GM23338 (cell line): ENCODE results near the gene SYK. TPM values are rescaled to one million over a fixed set of nuclear protein-coding genes. Genes with fewer than 3 reads are reported as not detected.

Experiments used
- ATAC-seq: fragments of 200-7000 bp; cut with Tn5 transposase; 3 replicates; pipeline ENCODE4 v1.9.1; 2020
- DNase-seq: peaks from one replicate; pipeline ENCODE4 v3.0.0-alpha.2; 2015; ENCODE audit warnings: low spot score
- H2AFZ ChIP-seq: fragments of 200-600 bp; sonication (generic); 2 replicates; pipeline ENCODE4 v1.8.0; 2016; ENCODE audit warnings: antibody characterized with exemption, mild to moderate bottlenecking, moderate library complexity
- H3F3A ChIP-seq: fragments of 200-600 bp; sonication (generic); replicated peaks from 2 replicates; pipeline ENCODE4 v1.8.0; 2017; ENCODE audit warnings: antibody characterized with exemption, mixed run types, low read depth
- H3K27ac ChIP-seq: fragments of 200-600 bp; sonication (generic); 2 replicates; pipeline ENCODE4 v1.6.1; 2016; ENCODE audit warnings: low read depth
- H3K27me3 ChIP-seq: fragments of 200-600 bp; sonication (generic); 2 replicates; pipeline ENCODE4 v1.8.0; 2016; ENCODE audit warnings: mild to moderate bottlenecking, mixed run types, moderate library complexity; ENCODE audit not compliant: insufficient read depth
- H3K36me3 ChIP-seq: fragments of 200-600 bp; sonication (generic); 2 replicates; pipeline ENCODE4 v1.8.0; 2016; ENCODE audit warnings: mild to moderate bottlenecking; ENCODE audit not compliant: insufficient read depth
- H3K4me1 ChIP-seq: fragments of 200-600 bp; sonication (generic); 2 replicates; pipeline ENCODE4 v1.8.0; 2016; ENCODE audit warnings: mild to moderate bottlenecking, moderate library complexity; ENCODE audit not compliant: insufficient read depth
- H3K4me2 ChIP-seq: fragments of 200-600 bp; sonication (generic); 2 replicates; pipeline ENCODE4 v1.7.1; 2017; ENCODE audit warnings: mixed run types
- H3K4me3 ChIP-seq: fragments of 200-600 bp; sonication (generic); 2 replicates; pipeline ENCODE4 v1.6.1; 2016; ENCODE audit warnings: mixed run types
- H3K79me2 ChIP-seq: fragments of 200-600 bp; sonication (generic); replicated peaks from 2 replicates; pipeline ENCODE4 v1.8.0; 2017; ENCODE audit warnings: mild to moderate bottlenecking; ENCODE audit not compliant: insufficient read depth
- H3K9me2 ChIP-seq: fragments of 200-600 bp; sonication (generic); 2 replicates; pipeline ENCODE4 v1.8.0; 2017; ENCODE audit not compliant: insufficient read depth
- H4K20me1 ChIP-seq: fragments of 200-600 bp; sonication (generic); replicated peaks from 2 replicates; pipeline ENCODE4 v1.8.0; 2017; ENCODE audit warnings: mild to moderate bottlenecking; ENCODE audit not compliant: insufficient read depth
- H3K27ac Mint-ChIP-seq: 2 replicates; pipeline ENCODE4 v1.8.0; 2020; ENCODE audit warnings: inconsistent platforms, mild to moderate bottlenecking, moderate library complexity, mixed read lengths
- H3K27me3 Mint-ChIP-seq: 3 replicates; pipeline ENCODE4 v1.8.0; 2022; ENCODE audit warnings: low read depth, mild to moderate bottlenecking, moderate library complexity, mixed read lengths, inconsistent platforms; ENCODE audit not compliant: insufficient read depth, poor library complexity
- H3K36me3 Mint-ChIP-seq: 3 replicates; pipeline ENCODE4 v1.8.0; 2021; ENCODE audit warnings: low read depth, mild to moderate bottlenecking, inconsistent platforms, moderate library complexity, mixed read lengths
- H3K4me1 Mint-ChIP-seq: 3 replicates; pipeline ENCODE4 v1.8.0; 2020; ENCODE audit warnings: mild to moderate bottlenecking, inconsistent platforms, mixed read lengths
- H3K4me3 Mint-ChIP-seq: 3 replicates; pipeline ENCODE4 v1.8.0; 2021; ENCODE audit warnings: moderate library complexity, mild to moderate bottlenecking, inconsistent platforms, mixed read lengths
- H3K9me3 Mint-ChIP-seq: 3 replicates; pipeline ENCODE4 v1.8.0; 2020; ENCODE audit warnings: moderate library complexity, mild to moderate bottlenecking, inconsistent platforms, mixed read lengths
- CREB1 ChIP-seq: fragments of 250-450 bp; sonication (Bioruptor Pico); IDR thresholded peaks from 2 replicates; pipeline ENCODE4 v1.5.0; 2020; ENCODE audit warnings: low read depth, mild to moderate bottlenecking, moderate library complexity
- EZH2 ChIP-seq: fragments of 200-600 bp; sonication (generic); IDR thresholded peaks from one replicate; pipeline ENCODE4 v1.8.0; 2017; ENCODE audit warnings: antibody characterized with exemption, mild to moderate bottlenecking, low read depth; ENCODE audit not compliant: unreplicated experiment
- REST ChIP-seq: IDR thresholded peaks from one replicate; pipeline ENCODE4 v1.6.1; 2018; ENCODE audit warnings: antibody characterized with exemption; ENCODE audit not compliant: unreplicated experiment
- ZNF462 ChIP-seq: fragments of 250-450 bp; sonication (Bioruptor Pico); IDR thresholded peaks from 2 replicates; pipeline ENCODE4 v1.5.0; 2020; ENCODE audit warnings: mild to moderate bottlenecking, moderate library complexity
- polyA plus RNA-seq: library from polyadenylated mRNA; unstranded; fragments of >200 nt; fragmentation: Nextera tagmentation; extraction: Ambion mirVana; gene quantifications from 2 replicates; pipeline ENCODE4 v1.2.1, GENCODE V29; 2016
- total RNA-seq: library from RNA; depleted of rRNA; stranded (reverse); fragments of >200 nt; shearing (Covaris generic); gene quantifications from 2 replicates; pipeline ENCODE4 v1.2.3, GENCODE V29; 2014
- TF ChIP-seq, protein P1 (sequence below), 2 experiments: fragments of 200-600 bp in 1 of 2; sonication (generic) in 1 of 2; conservative IDR thresholded peaks; 2 replicates each; pipeline versions ENCODE4 v1.5.1 to v1.6.1; 2016 to 2017; ENCODE audit warnings: antibody characterized with exemption in 2 of 2, low read depth in 2 of 2, mild to moderate bottlenecking in 2 of 2, moderate library complexity in 1 of 2

Gene SYK
- total and polyA plus RNA-seq, 2 experiments from 2014 or later, result 1.5 to 5.8 TPM

DNA sequence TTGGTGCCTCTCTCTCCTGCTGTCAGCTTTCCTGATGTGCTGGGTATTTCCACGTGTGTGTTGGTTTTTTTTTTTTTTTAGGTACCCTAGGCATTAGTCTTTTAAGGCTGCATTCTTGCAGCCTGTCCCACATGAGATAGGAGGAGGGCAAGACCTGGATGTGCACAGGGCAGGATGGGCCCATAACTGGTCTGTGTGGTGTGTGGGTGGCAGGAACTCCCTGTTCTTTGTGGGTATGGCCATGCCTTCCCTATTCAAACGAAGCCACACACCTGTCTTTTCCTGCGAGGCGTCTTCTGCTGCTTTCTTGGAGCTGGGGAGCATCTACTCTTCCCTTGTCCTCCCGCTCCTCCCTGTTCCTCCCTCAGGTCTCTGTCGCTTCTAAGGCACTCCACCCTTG is 6.8 kb downstream of the SYK start:
- no peak overlapping the region for H3K4me3 Mint-ChIP-seq
- H2AFZ ChIP-seq, result no peak overlapping the region
- peaks cover 3% of the 10 kb centered on the region for H3K27me3 Mint-ChIP-seq
- H3K9me3 Mint-ChIP-seq, result no peaks in the 10 kb centered on the region
- no peaks in the 10 kb centered on the region for H3K4me1 ChIP-seq
- ATAC-seq (no peak), DNase-seq (no peak)
- no peak for TF ChIP-seq EZH2
- no peak for TF ChIP-seq REST
- TF ChIP-seq CREB1 (CRISPR knock-in tag), result no peak
- no peak for TF ChIP-seq ZNF462 (CRISPR knock-in tag)
- TF ChIP-seq, protein P1, sequence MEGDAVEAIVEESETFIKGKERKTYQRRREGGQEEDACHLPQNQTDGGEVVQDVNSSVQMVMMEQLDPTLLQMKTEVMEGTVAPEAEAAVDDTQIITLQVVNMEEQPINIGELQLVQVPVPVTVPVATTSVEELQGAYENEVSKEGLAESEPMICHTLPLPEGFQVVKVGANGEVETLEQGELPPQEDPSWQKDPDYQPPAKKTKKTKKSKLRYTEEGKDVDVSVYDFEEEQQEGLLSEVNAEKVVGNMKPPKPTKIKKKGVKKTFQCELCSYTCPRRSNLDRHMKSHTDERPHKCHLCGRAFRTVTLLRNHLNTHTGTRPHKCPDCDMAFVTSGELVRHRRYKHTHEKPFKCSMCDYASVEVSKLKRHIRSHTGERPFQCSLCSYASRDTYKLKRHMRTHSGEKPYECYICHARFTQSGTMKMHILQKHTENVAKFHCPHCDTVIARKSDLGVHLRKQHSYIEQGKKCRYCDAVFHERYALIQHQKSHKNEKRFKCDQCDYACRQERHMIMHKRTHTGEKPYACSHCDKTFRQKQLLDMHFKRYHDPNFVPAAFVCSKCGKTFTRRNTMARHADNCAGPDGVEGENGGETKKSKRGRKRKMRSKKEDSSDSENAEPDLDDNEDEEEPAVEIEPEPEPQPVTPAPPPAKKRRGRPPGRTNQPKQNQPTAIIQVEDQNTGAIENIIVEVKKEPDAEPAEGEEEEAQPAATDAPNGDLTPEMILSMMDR (conservative IDR thresholded peaks at IDR 0.05; ENCODE audit: low read depth in 2 of 2), result no peak
- H3K4me1 Mint-ChIP-seq, result no peaks in the 10 kb centered on the region; the same call in 1 of the 3 replicates
- H3F3A ChIP-seq, result no peaks in the 10 kb centered on the region
- no peaks in the 10 kb centered on the region for H3K79me2 ChIP-seq
- H3K27ac ChIP-seq, result no peak overlapping the region
- H3K36me3 Mint-ChIP-seq, result no peaks in the 10 kb centered on the region
- no peaks in the 10 kb centered on the region for H4K20me1 ChIP-seq
- no peak overlapping the region for H3K4me3 ChIP-seq
- no peaks in the 10 kb centered on the region for H3K36me3 ChIP-seq
- H3K4me2 ChIP-seq, result no peak overlapping the region
- H3K27me3 ChIP-seq, result no peaks in the 10 kb centered on the region; the same call in 1 of the 2 replicates
- no peaks in the 10 kb centered on the region for H3K9me2 ChIP-seq
- no peak overlapping the region for H3K27ac Mint-ChIP-seq
